H7 (cell line): ENCODE measurements around the gene ALDH3B2. TPM values are rescaled to one million over a fixed set of nuclear protein-coding genes. Genes with fewer than 3 reads are reported as not detected.
"Not testable (repeated sequence)": the region's sequence is repeated elsewhere in the genome, so short reads cannot be mapped to it uniquely, and the experiment has no call there.

ENCODE experiments used
- DNase-seq: peaks from one replicate; pipeline ENCODE4 v3.0.0; 2012
- H3K27me3 ChIP-seq: 2 replicates; pipeline ENCODE4 v1.6.0; 2011; ENCODE audit warnings: mild to moderate bottlenecking, low read length; ENCODE audit not compliant: control insufficient read depth, insufficient read depth
- H3K36me3 ChIP-seq: replicated peaks from 2 replicates; pipeline ENCODE4 v1.5.1; 2011; ENCODE audit warnings: low read length; ENCODE audit not compliant: control insufficient read depth, insufficient read depth
- H3K4me3 ChIP-seq: 2 replicates; pipeline ENCODE4 v1.5.1; 2011; ENCODE audit warnings: low read depth, mild to moderate bottlenecking, control low read depth, low read length, moderate library complexity; ENCODE audit not compliant: insufficient read depth
- total RNA-seq: library from RNA; depleted of rRNA; stranded (reverse); fragments of >200 nt; shearing (Covaris generic); gene quantifications from 2 replicates; pipeline ENCODE4 v1.2.3, GENCODE V29; 2014; rRNA removed

ALDH3B2 gene
- not detected in 2 replicates for total RNA-seq

GRCh38 chr11:67674442-67674871, at the start of gene ALDH3B2:
TSS of gene ALDH3B2 (minus strand) at chr11:67674623. CDS start at chr11:67666935, 7,688 bp downstream.
- no peak within 1 kb of the TSS for H3K4me3 ChIP-seq
- no peaks in the 10 kb centered on the region for H3K36me3 ChIP-seq
- no peaks in the 10 kb centered on the region for H3K27me3 ChIP-seq
- DNase-seq, result peak; percentile 56

- H3K27me3 ChIP-seq, DNase-seq, H3K36me3 ChIP-seq, H3K4me3 ChIP-seq: not testable (repeated sequence)
These were observed 48.6 kb upstream of the ALDH3B2 start for GRCh38 chr11:67723036-67723435.

- not testable (repeated sequence) for H3K36me3 ChIP-seq, DNase-seq, H3K4me3 ChIP-seq
These were observed 41.8 kb upstream of the ALDH3B2 start for GRCh38 chr11:67716226-67716625.

GRCh38 chr11:67715801-67716200, 41.4 kb upstream of the ALDH3B2 start:
- not testable (repeated sequence) for H3K4me3 ChIP-seq, H3K36me3 ChIP-seq, H3K27me3 ChIP-seq, DNase-seq

More at GRCh38 chr11:67716226-67716625, 41.8 kb upstream of the ALDH3B2 start:
- H3K27me3 ChIP-seq, result not testable (repeated sequence)

GRCh38 chr11:67713892-67714509, 39.6 kb upstream of the ALDH3B2 start:
- H3K36me3 ChIP-seq, DNase-seq, H3K27me3 ChIP-seq: not testable (repeated sequence)

GRCh38 chr11:67711676-67712075, 37.3 kb upstream of the ALDH3B2 start:
- H3K27me3 ChIP-seq, H3K36me3 ChIP-seq: not testable (repeated sequence)
- DNase-seq, result peak; percentile 57
- H3K4me3 ChIP-seq, result peak overlapping the region; percentile 43

More at GRCh38 chr11:67713892-67714509, 39.6 kb upstream of the ALDH3B2 start:
- not testable (repeated sequence) for H3K4me3 ChIP-seq

- peak overlapping the region; percentile 43 for H3K4me3 ChIP-seq
- H3K36me3 ChIP-seq, H3K27me3 ChIP-seq: not testable (repeated sequence)
- DNase-seq, result peak; percentile 65
These were observed 36.8 kb upstream of the ALDH3B2 start for GRCh38 chr11:67711212-67711611.

GRCh38 chr11:67709806-67710205, 35.4 kb upstream of the ALDH3B2 start:
- H3K4me3 ChIP-seq, H3K36me3 ChIP-seq, H3K27me3 ChIP-seq, DNase-seq: not testable (repeated sequence)

- H3K27me3 ChIP-seq, result no peaks in the 10 kb centered on the region
- H3K36me3 ChIP-seq, result no peaks in the 10 kb centered on the region
- no peak for DNase-seq
- H3K4me3 ChIP-seq, result no peak overlapping the region
These were observed 30.8 kb upstream of the ALDH3B2 start for GRCh38 chr11:67705264-67705663.

GRCh38 chr11:67704524-67704923, 30.1 kb upstream of the ALDH3B2 start:
- H3K4me3 ChIP-seq, result no peak overlapping the region
- H3K36me3 ChIP-seq, result no peaks in the 10 kb centered on the region
- DNase-seq, result no peak
- H3K27me3 ChIP-seq, result no peaks in the 10 kb centered on the region

- not testable (repeated sequence) for H3K27me3 ChIP-seq, DNase-seq, H3K36me3 ChIP-seq, H3K4me3 ChIP-seq
These were observed 29.3 kb upstream of the ALDH3B2 start for GRCh38 chr11:67703709-67704108.

- H3K27me3 ChIP-seq, result no peaks in the 10 kb centered on the region
- no peak for DNase-seq
- no peaks in the 10 kb centered on the region for H3K36me3 ChIP-seq
- H3K4me3 ChIP-seq, result no peak overlapping the region
These were observed 26.3 kb upstream of the ALDH3B2 start for GRCh38 chr11:67700548-67701262.

- DNase-seq, result no peak
- no peaks in the 10 kb centered on the region for H3K36me3 ChIP-seq
- H3K27me3 ChIP-seq, result no peaks in the 10 kb centered on the region
- H3K4me3 ChIP-seq, result no peak overlapping the region
These were observed 25.7 kb upstream of the ALDH3B2 start for GRCh38 chr11:67700141-67700540.

GRCh38 chr11:67699521-67699920, 25.1 kb upstream of the ALDH3B2 start:
- Histone ChIP-seq H3K36me3 (no peaks in the 10 kb centered on the region), H3K27me3 (no peaks in the 10 kb centered on the region), H3K4me3 (no peak overlapping the region)
- no peak for DNase-seq

- peak; percentile 52 for DNase-seq
- no peak overlapping the region for H3K4me3 ChIP-seq
These were observed 23.8 kb upstream of the ALDH3B2 start for GRCh38 chr11:67698247-67698646.

More at GRCh38 chr11:67698247-67698646, 23.8 kb upstream of the ALDH3B2 start:
- no peaks in the 10 kb centered on the region for H3K36me3 ChIP-seq
- no peaks in the 10 kb centered on the region for H3K27me3 ChIP-seq
